Parathyroid adenoma (tissue), 2 donors: ENCODE results near the gene MTTP.

ENCODE experiments used
- H2AFZ ChIP-seq: fragments of 300-600 bp; sonication (generic); one replicate; pipeline ENCODE4 v1.7.0; 2017; ENCODE audit warnings: antibody characterized with exemption, mild to moderate bottlenecking
- H3K27ac ChIP-seq: fragments of 300-600 bp; sonication (generic); one replicate; pipeline ENCODE4 v1.7.0; 2017
- H3K27me3 ChIP-seq: fragments of 300-600 bp; sonication (generic); one replicate; pipeline ENCODE4 v1.7.0; 2017; ENCODE audit warnings: low read length; ENCODE audit not compliant: control insufficient read depth, insufficient read depth
- H3K36me3 ChIP-seq: fragments of 300-600 bp; sonication (generic); one replicate; pipeline ENCODE4 v1.7.0; 2017; ENCODE audit warnings: low read length; ENCODE audit not compliant: control insufficient read depth, insufficient read depth
- H3K4me1 ChIP-seq: fragments of 300-600 bp; sonication (generic); one replicate; pipeline ENCODE4 v1.7.0; 2017; ENCODE audit warnings: control low read depth
- H3K4me2 ChIP-seq: fragments of 300-600 bp; sonication (generic); one replicate; pipeline ENCODE4 v1.7.0; 2017; ENCODE audit warnings: low read length
- H3K4me3 ChIP-seq: fragments of 300-600 bp; sonication (generic); one replicate; pipeline ENCODE4 v1.7.0; 2017; ENCODE audit warnings: low read depth, low read length
- H3K79me2 ChIP-seq: fragments of 300-600 bp; sonication (generic); one replicate; pipeline ENCODE4 v1.7.0; 2017; ENCODE audit warnings: control low read depth
- H3K9ac ChIP-seq: fragments of 300-600 bp; sonication (generic); one replicate; pipeline ENCODE4 v1.7.0; 2017; ENCODE audit warnings: mild to moderate bottlenecking
- H3K9me3 ChIP-seq: fragments of 300-600 bp; sonication (generic); one replicate; pipeline ENCODE4 v1.7.0; 2017; ENCODE audit warnings: low read length; ENCODE audit not compliant: control insufficient read depth
- TF ChIP-seq, protein P1 (sequence below): fragments of 300-600 bp; sonication (generic); IDR thresholded peaks from one replicate; pipeline ENCODE4 v1.7.0; 2017; ENCODE audit warnings: antibody characterized with exemption, mild to moderate bottlenecking
- donor health status: primary hyperparathyroidism.

MTTP gene

GRCh38 chr4:99573735-99574368 lies 772 bp upstream of the MTTP start:
- Histone ChIP-seq H3K79me2 (no peaks in the 10 kb centered on the region), H2AFZ (no peak overlapping the region), H3K4me2 (no peak overlapping the region), H3K9ac (no peak overlapping the region), H3K27me3 (no peaks in the 10 kb centered on the region), H3K4me3 (no peak overlapping the region), H3K4me1 (no peaks in the 10 kb centered on the region), H3K27ac (no peak overlapping the region), H3K9me3 (no peaks in the 10 kb centered on the region), H3K36me3 (no peaks in the 10 kb centered on the region)
- TF ChIP-seq, protein P1, sequence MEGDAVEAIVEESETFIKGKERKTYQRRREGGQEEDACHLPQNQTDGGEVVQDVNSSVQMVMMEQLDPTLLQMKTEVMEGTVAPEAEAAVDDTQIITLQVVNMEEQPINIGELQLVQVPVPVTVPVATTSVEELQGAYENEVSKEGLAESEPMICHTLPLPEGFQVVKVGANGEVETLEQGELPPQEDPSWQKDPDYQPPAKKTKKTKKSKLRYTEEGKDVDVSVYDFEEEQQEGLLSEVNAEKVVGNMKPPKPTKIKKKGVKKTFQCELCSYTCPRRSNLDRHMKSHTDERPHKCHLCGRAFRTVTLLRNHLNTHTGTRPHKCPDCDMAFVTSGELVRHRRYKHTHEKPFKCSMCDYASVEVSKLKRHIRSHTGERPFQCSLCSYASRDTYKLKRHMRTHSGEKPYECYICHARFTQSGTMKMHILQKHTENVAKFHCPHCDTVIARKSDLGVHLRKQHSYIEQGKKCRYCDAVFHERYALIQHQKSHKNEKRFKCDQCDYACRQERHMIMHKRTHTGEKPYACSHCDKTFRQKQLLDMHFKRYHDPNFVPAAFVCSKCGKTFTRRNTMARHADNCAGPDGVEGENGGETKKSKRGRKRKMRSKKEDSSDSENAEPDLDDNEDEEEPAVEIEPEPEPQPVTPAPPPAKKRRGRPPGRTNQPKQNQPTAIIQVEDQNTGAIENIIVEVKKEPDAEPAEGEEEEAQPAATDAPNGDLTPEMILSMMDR: no peak

DNA sequence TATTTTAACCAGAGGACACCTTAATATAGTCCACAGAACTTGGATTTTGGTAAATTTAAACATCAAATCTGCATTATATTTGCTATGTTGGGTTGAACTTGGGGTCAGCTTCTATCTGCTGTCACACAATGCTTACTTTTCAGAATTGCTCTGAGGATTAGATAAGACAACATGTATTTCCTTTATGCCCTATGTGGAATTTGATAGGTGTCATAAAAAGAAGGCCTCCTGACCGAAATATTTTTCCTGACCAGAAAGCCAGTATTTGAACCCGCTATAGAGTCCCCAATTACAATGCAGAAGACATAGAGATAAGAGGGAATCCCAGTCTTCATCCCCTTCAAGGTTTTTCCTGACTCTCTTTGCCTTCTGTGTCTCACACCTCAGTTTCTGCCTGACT lies 4.1 kb downstream of the MTTP start:
- H3K36me3 ChIP-seq: no peaks in the 10 kb centered on the region
- no peak overlapping the region for H3K4me2 ChIP-seq
- no peak overlapping the region for H3K27ac ChIP-seq
- no peaks in the 10 kb centered on the region for H3K4me1 ChIP-seq
- H3K4me3 ChIP-seq: no peak overlapping the region
- H3K27me3 ChIP-seq: no peaks in the 10 kb centered on the region
- no peak overlapping the region for H2AFZ ChIP-seq
- H3K79me2 ChIP-seq: no peaks in the 10 kb centered on the region
- TF ChIP-seq, protein P1: no peak
- no peaks in the 10 kb centered on the region for H3K9me3 ChIP-seq
- H3K9ac ChIP-seq: no peak overlapping the region

DNA sequence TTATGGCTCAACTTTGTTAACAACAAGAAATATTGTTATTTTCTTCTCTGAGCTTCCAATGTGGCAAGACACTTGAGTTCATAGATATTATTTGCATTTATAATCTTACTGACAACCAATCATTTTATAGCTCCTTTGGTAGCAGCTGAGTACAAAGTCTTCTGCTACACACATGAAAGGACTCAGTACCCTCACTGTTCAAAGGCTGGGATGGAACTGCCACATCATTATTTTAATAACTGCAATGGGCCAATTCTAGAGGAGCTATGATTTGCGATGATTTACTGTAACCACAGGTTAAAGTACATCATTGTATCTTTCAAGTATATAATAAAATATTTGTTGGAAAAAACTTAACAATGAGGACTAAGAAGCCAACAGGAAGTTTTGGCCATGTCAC lies 10.9 kb downstream of the MTTP start:
- no peaks in the 10 kb centered on the region for H3K4me1 ChIP-seq
- TF ChIP-seq, protein P1: no peak
- no peaks in the 10 kb centered on the region for H3K79me2 ChIP-seq

DNA sequence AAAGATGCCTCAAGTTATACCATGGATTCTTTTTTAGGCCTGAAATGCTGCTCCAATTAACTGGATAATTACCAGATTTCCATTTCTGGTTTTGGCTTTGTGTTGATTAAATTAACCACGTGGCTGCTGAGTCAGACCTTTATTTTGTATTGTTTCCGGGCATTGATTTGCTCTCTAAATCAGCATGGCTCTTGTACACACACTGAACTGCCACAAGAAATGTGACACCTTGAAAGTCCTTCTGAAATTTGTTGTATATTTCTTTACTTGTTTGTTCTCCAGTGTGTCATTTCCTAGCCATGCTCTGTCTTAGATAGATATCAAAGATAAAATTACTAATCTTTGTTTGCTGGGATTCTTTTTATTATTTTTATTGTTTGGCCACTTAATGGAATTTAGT lies 11.7 kb downstream of the MTTP start:
- Histone ChIP-seq H3K27me3 (no peaks in the 10 kb centered on the region), H3K9ac (no peak overlapping the region), H3K27ac (no peak overlapping the region), H3K36me3 (no peaks in the 10 kb centered on the region), H3K79me2 (no peaks in the 10 kb centered on the region), H2AFZ (no peak overlapping the region), H3K4me3 (no peak overlapping the region), H3K4me1 (no peaks in the 10 kb centered on the region), H3K4me2 (no peak overlapping the region), H3K9me3 (no peaks in the 10 kb centered on the region)
- TF ChIP-seq, protein P1: no peak

More for the DNA sequence above, 10.9 kb downstream of the MTTP start:
- Histone ChIP-seq H3K9ac (no peak overlapping the region), H3K4me2 (no peak overlapping the region), H3K36me3 (no peaks in the 10 kb centered on the region), H3K9me3 (no peaks in the 10 kb centered on the region), H3K27ac (no peak overlapping the region), H3K4me3 (no peak overlapping the region), H2AFZ (no peak overlapping the region), H3K27me3 (no peaks in the 10 kb centered on the region)

- no peak overlapping the region for H3K27ac ChIP-seq
- H2AFZ ChIP-seq: no peak overlapping the region
- no peaks in the 10 kb centered on the region for H3K27me3 ChIP-seq
- no peaks in the 10 kb centered on the region for H3K79me2 ChIP-seq
- H3K36me3 ChIP-seq: no peaks in the 10 kb centered on the region
- H3K4me1 ChIP-seq: no peaks in the 10 kb centered on the region
- no peak overlapping the region for H3K4me2 ChIP-seq
- H3K9me3 ChIP-seq: no peaks in the 10 kb centered on the region
- H3K4me3 ChIP-seq: no peak overlapping the region
- TF ChIP-seq, protein P1: no peak
- H3K9ac ChIP-seq: no peak overlapping the region
Measured at GRCh38 chr4:99586797-99587196, 12.2 kb downstream of the MTTP start.
